SK-N-SH (cell line): Measurements from ENCODE around the gene ABCA1. TPM values are rescaled to one million over a fixed set of nuclear protein-coding genes. Genes with fewer than 3 reads are reported as not detected.

Experiments
- CTCF ChIA-PET: fragments of 300-600, 350-600 bp; formaldehyde crosslinking; extraction: SDS; loops from one replicate; lab custom pipeline; 2021; lab: Yijun Ruan, JAX
- POLR2A ChIA-PET: fragments of 350-600 bp; sonication (Branson Sonifier 250); formaldehyde crosslinking; extraction: SDS; loops from one replicate; lab custom pipeline; 2020; ENCODE audit warnings: antibody characterized with exemption, inconsistent platforms; lab: Yijun Ruan, JAX
- DNase-seq: peaks from one replicate; pipeline ENCODE4 v3.0.0; 2012
- H2AFZ ChIP-seq: fragments of 200-600 bp; sonication (generic); 2 replicates; pipeline ENCODE4 v1.8.1; 2016; ENCODE audit warnings: antibody characterized with exemption, mild to moderate bottlenecking, low read depth
- H3F3A ChIP-seq: fragments of 200-600 bp; sonication (generic); replicated peaks from 2 replicates; pipeline ENCODE3; 2016; ENCODE audit warnings: antibody characterized with exemption, mild to moderate bottlenecking; ENCODE audit not compliant: insufficient read depth
- H3K27ac ChIP-seq, 2 experiments: fragments of 200-500 bp in 1 of 2; fragments of 200-600 bp in 1 of 2; sonication (Bioruptor generic) in 1 of 2; sonication (generic), shearing (Covaris generic) in 1 of 2; 2 replicates each; pipeline versions ENCODE4 v1.5.1 to v1.6.1; 2014 to 2016; ENCODE audit warnings: low read depth in 2 of 2, inconsistent platforms in 1 of 2, low read length in 1 of 2, mild to moderate bottlenecking in 1 of 2, mixed read lengths in 1 of 2
- H3K27me3 ChIP-seq: fragments of 200-600 bp; sonication (generic), shearing (Covaris generic); 2 replicates; pipeline ENCODE4 v1.6.1; 2016; ENCODE audit warnings: mixed run types; ENCODE audit not compliant: insufficient read depth
- H3K36me3 ChIP-seq, 2 experiments: fragments of 200-500 bp in 1 of 2; fragments of 200-600 bp in 1 of 2; sonication (Bioruptor generic) in 1 of 2; sonication (generic) in 1 of 2; replicated peaks in 1 of 2; 2 replicates each; pipeline versions ENCODE3 to v1.5.1; 2014 to 2016; ENCODE audit warnings: low read length in 1 of 2, mild to moderate bottlenecking in 1 of 2; ENCODE audit not compliant: insufficient read depth in 2 of 2, control insufficient read depth in 1 of 2
- H3K4me1 ChIP-seq, 2 experiments: fragments of 200-500 bp in 1 of 2; fragments of 200-600 bp in 1 of 2; sonication (Bioruptor generic) in 1 of 2; sonication (generic), shearing (Covaris generic) in 1 of 2; 2 replicates each; pipeline versions ENCODE4 v1.5.1 to v1.6.1; 2014 to 2016; ENCODE audit warnings: low read depth in 1 of 2, low read length in 1 of 2, mixed run types in 1 of 2; ENCODE audit not compliant: insufficient read depth in 2 of 2, control insufficient read depth in 1 of 2
- H3K4me2 ChIP-seq: fragments of 200-600 bp; sonication (generic), shearing (Covaris generic); 2 replicates; pipeline ENCODE4 v1.6.1; 2017; ENCODE audit warnings: mixed run types
- H3K4me3 ChIP-seq, 2 experiments: fragments of 200-500 bp in 1 of 2; fragments of 200-600 bp in 1 of 2; sonication (Bioruptor generic) in 1 of 2; sonication (generic), shearing (Covaris generic) in 1 of 2; 2 replicates each; pipeline versions ENCODE4 v1.5.1 to v1.8.1; 2014 to 2016; ENCODE audit warnings: low read depth in 2 of 2, inconsistent platforms in 1 of 2, low read length in 1 of 2, mild to moderate bottlenecking in 1 of 2, mixed read lengths in 1 of 2, moderate library complexity in 1 of 2
- H3K79me2 ChIP-seq: fragments of 200-600 bp; sonication (generic); 2 replicates; pipeline ENCODE4 v1.8.1; 2017; ENCODE audit warnings: mild to moderate bottlenecking; ENCODE audit not compliant: insufficient read depth
- H3K9ac ChIP-seq: fragments of 200-600 bp; sonication (generic); 2 replicates; pipeline ENCODE4 v1.6.1; 2017; ENCODE audit warnings: mixed run types
- H3K9me2 ChIP-seq: fragments of 200-600 bp; sonication (generic); 2 replicates; pipeline ENCODE4 v1.6.1; 2017; ENCODE audit warnings: mixed run types
- H3K9me3 ChIP-seq: fragments of 200-600 bp; sonication (generic); 2 replicates; pipeline ENCODE4 v1.6.1; 2017; ENCODE audit warnings: mixed run types, mild to moderate bottlenecking, moderate library complexity
- H4K20me1 ChIP-seq: fragments of 200-600 bp; sonication (generic); 2 replicates; pipeline ENCODE4 v1.6.1; 2017; ENCODE audit warnings: mild to moderate bottlenecking, mixed run types; ENCODE audit not compliant: insufficient read depth
- ELF1 ChIP-seq: IDR thresholded peaks from 2 replicates; pipeline ENCODE4 v1.4.0; 2012
- EP300 ChIP-seq, 2 experiments: IDR thresholded peaks; 2 replicates each; pipeline versions ENCODE4 v1.4.0 to v1.6.1; 2012; ENCODE audit warnings: borderline replicate concordance in 1 of 2, low read depth in 1 of 2, low read length in 1 of 2
- EZH2phosphoT487 ChIP-seq: fragments of 200-600 bp; sonication (generic); IDR thresholded peaks from 2 replicates; pipeline ENCODE4 v1.6.1; 2017; ENCODE audit warnings: low read depth, mixed run types, mild to moderate bottlenecking, antibody characterized with exemption, moderate library complexity, borderline replicate concordance
- NFIC ChIP-seq: IDR thresholded peaks from 2 replicates; pipeline ENCODE4 v1.4.0; 2012; ENCODE audit warnings: borderline replicate concordance
- NRF1 ChIP-seq: IDR thresholded peaks from 2 replicates; pipeline ENCODE4 v1.6.1; 2012; ENCODE audit warnings: low read depth, mild to moderate bottlenecking, low read length
- POLR2AphosphoS5 ChIP-seq: IDR thresholded peaks from 2 replicates; pipeline ENCODE4 v1.6.1; 2012; ENCODE audit warnings: low read depth, low read length
- RFX5 ChIP-seq: IDR thresholded peaks from 2 replicates; pipeline ENCODE4 v1.6.1; 2012; ENCODE audit warnings: mild to moderate bottlenecking, improper control_type of control experiment, low read length
- RXRA ChIP-seq: IDR thresholded peaks from 2 replicates; pipeline ENCODE4 v1.4.0; 2012; ENCODE audit warnings: low read depth, mild to moderate bottlenecking, borderline replicate concordance
- TAF1 ChIP-seq: IDR thresholded peaks from 2 replicates; pipeline ENCODE4 v1.6.1; 2012; ENCODE audit warnings: low read depth, mild to moderate bottlenecking, low read length, moderate library complexity, borderline replicate concordance
- TCF12 ChIP-seq: IDR thresholded peaks from 2 replicates; pipeline ENCODE4 v1.4.0; 2012
- YY1 ChIP-seq: IDR thresholded peaks from 2 replicates; pipeline ENCODE4 v1.4.0; 2012; ENCODE audit warnings: low read depth, mild to moderate bottlenecking
- WGBS: methylation state at CpG from one replicate; pipeline ENCODE4 v1.1.6; 2017; ENCODE audit warnings: low lambda C conversion rate; 5-methylcytosine and 5-hydroxymethylcytosine counted together
- polyA plus RNA-seq, 3 experiments: library from polyadenylated mRNA; depleted of rRNA; stranded (reverse); fragments of >200 nt; gene quantifications; 2 replicates each; pipeline ENCODE4 v1.2.3, GENCODE V29; 2012
- TF ChIP-seq, protein P1 (sequence below): IDR thresholded peaks from 2 replicates; pipeline ENCODE4 v1.4.0; 2012; ENCODE audit warnings: low read depth, borderline replicate concordance
- TF ChIP-seq, protein P2 (sequence below): fragments of 150-350 bp; IDR thresholded peaks from 2 replicates; pipeline ENCODE4 v1.6.1; 2016; ENCODE audit warnings: mild to moderate bottlenecking, low read depth, low read length
- TF ChIP-seq, protein P3 (sequence below): IDR thresholded peaks from 2 replicates; pipeline ENCODE4 v1.6.1; 2012; ENCODE audit warnings: mild to moderate bottlenecking, low read depth, low read length, moderate library complexity
- TF ChIP-seq, protein P4 (sequence below): IDR thresholded peaks from 2 replicates; pipeline ENCODE4 v1.4.0; 2012; ENCODE audit warnings: low read depth

Gene ABCA1
- polyA plus RNA-seq, 1 of the 3 experiments (the other 2 are of a cell fraction) = 5.3 TPM

DNA sequence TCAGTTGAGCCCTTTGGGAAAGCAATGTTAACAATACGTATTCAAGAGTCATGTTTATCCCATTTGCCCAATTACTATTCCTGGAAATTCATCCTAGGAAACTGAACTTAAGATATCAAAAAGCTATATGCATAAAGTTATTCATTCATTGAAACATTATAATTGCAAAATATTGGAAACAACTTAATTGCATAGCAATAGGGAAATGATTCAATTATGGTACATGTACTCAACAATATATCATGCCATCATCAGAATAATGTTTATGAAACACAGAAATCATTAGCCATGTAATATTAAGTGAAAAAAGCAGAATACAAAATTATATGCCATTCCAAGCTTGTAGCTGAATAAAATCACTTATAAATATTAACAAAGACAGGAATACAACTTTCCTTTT lies 35.3 kb downstream of the ABCA1 start:
- no peaks in the 10 kb centered on the region for H3K9me3 ChIP-seq
- no peaks in the 10 kb centered on the region for H4K20me1 ChIP-seq
- H3K4me2 ChIP-seq = no peak overlapping the region
- no peak overlapping the region for H3K9ac ChIP-seq
- ChIA-PET CTCF (interaction anchor here (1.6 kb wide), 2 partner anchors 10 to 34 kb away, joined by 3 to 6 read pairs; no protein-coding TSS in a partner anchor), POLR2A (no interaction called here)
- H3K27ac ChIP-seq = no peak overlapping the region
- H2AFZ ChIP-seq = no peak overlapping the region
- DNase-seq = no peak
- peaks cover 2% of the 10 kb centered on the region for H3F3A ChIP-seq
- 92% methylated on average over 1 of the region's 1 CpG for WGBS
- H3K79me2 ChIP-seq = no peaks in the 10 kb centered on the region
- H3K4me3 ChIP-seq = no peak overlapping the region
- H3K36me3 ChIP-seq = peaks cover 0 to 3% of the 10 kb centered on the region in 2 experiments
- peaks cover 0 to 9% of the 10 kb centered on the region in 2 experiments; a peak in 3 of 4 replicates for H3K4me1 ChIP-seq
- no peaks in the 10 kb centered on the region for H3K27me3 ChIP-seq
- TF ChIP-seq ELF1 (no peak), POLR2AphosphoS5 (no peak), RXRA (no peak), YY1 (no peak), TCF12 (no peak), EP300 (IDR thresholded peaks at IDR 0.05; ENCODE audit: borderline replicate concordance in 1 of 2, low read depth in 1 of 2, low read length in 1 of 2) (no peak), NRF1 (no peak), NFIC (no peak), TAF1 (no peak)
- TF ChIP-seq, protein P1, sequence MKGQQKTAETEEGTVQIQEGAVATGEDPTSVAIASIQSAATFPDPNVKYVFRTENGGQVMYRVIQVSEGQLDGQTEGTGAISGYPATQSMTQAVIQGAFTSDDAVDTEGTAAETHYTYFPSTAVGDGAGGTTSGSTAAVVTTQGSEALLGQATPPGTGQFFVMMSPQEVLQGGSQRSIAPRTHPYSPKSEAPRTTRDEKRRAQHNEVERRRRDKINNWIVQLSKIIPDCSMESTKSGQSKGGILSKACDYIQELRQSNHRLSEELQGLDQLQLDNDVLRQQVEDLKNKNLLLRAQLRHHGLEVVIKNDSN = no peak
- TF ChIP-seq, protein P2, sequence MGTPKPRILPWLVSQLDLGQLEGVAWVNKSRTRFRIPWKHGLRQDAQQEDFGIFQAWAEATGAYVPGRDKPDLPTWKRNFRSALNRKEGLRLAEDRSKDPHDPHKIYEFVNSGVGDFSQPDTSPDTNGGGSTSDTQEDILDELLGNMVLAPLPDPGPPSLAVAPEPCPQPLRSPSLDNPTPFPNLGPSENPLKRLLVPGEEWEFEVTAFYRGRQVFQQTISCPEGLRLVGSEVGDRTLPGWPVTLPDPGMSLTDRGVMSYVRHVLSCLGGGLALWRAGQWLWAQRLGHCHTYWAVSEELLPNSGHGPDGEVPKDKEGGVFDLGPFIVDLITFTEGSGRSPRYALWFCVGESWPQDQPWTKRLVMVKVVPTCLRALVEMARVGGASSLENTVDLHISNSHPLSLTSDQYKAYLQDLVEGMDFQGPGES = no peak
- TF ChIP-seq, protein P3, sequence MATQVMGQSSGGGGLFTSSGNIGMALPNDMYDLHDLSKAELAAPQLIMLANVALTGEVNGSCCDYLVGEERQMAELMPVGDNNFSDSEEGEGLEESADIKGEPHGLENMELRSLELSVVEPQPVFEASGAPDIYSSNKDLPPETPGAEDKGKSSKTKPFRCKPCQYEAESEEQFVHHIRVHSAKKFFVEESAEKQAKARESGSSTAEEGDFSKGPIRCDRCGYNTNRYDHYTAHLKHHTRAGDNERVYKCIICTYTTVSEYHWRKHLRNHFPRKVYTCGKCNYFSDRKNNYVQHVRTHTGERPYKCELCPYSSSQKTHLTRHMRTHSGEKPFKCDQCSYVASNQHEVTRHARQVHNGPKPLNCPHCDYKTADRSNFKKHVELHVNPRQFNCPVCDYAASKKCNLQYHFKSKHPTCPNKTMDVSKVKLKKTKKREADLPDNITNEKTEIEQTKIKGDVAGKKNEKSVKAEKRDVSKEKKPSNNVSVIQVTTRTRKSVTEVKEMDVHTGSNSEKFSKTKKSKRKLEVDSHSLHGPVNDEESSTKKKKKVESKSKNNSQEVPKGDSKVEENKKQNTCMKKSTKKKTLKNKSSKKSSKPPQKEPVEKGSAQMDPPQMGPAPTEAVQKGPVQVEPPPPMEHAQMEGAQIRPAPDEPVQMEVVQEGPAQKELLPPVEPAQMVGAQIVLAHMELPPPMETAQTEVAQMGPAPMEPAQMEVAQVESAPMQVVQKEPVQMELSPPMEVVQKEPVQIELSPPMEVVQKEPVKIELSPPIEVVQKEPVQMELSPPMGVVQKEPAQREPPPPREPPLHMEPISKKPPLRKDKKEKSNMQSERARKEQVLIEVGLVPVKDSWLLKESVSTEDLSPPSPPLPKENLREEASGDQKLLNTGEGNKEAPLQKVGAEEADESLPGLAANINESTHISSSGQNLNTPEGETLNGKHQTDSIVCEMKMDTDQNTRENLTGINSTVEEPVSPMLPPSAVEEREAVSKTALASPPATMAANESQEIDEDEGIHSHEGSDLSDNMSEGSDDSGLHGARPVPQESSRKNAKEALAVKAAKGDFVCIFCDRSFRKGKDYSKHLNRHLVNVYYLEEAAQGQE = no peak
- TF ChIP-seq, protein P4, sequence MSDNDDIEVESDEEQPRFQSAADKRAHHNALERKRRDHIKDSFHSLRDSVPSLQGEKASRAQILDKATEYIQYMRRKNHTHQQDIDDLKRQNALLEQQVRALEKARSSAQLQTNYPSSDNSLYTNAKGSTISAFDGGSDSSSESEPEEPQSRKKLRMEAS = no peak
- no peaks in the 10 kb centered on the region for H3K9me2 ChIP-seq

DNA sequence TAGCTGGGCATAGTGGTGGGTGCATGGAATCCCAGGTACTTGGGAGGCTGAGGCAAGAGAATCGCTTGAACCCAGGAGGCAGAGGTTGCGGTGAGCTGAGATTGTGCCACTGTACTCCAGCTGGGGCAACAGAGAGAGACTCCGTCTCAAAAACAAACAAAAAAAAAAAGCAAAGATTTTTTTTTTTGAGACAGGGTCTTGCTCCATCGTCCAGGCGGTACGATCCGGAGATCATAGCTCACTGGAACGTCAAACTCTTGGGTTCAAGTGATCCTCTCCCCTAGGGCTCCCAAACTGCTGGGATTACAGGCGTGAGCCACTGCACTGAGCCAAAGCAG lies 37.6 kb downstream of the ABCA1 start:
- Histone ChIP-seq H3K4me2 (no peak overlapping the region), H3K9me3 (no peaks in the 10 kb centered on the region), H3K79me2 (no peaks in the 10 kb centered on the region), H3K9me2 (no peaks in the 10 kb centered on the region), H3K4me3 (no peak overlapping the region), H3K27me3 (no peaks in the 10 kb centered on the region), H3K9ac (no peak overlapping the region), H3F3A (no peaks in the 10 kb centered on the region), H3K36me3 (peaks cover 0 to 3% of the 10 kb centered on the region in 2 experiments), H3K4me1 (peaks cover 0 to 9% of the 10 kb centered on the region in 2 experiments; a peak in 2 of 4 replicates), H4K20me1 (no peaks in the 10 kb centered on the region), H2AFZ (no peak overlapping the region), H3K27ac (no peak overlapping the region)
- DNase-seq = no peak
- 94% methylated on average over 9 of the region's 9 CpGs for WGBS
- ChIA-PET CTCF (no interaction called here), POLR2A (no interaction called here)
- TF ChIP-seq POLR2AphosphoS5 (no peak), EZH2phosphoT487 (no peak), RFX5 (no peak)
